Stimulated activated CD4-positive, alpha-beta T cell treated with anti-CD3 and anti-CD28 coated beads, TNF-alpha, amount 100 ng/mL, for 48 hours (primary cell): ENCODE measurements around the gene NFIA.
"Not testable (repeated sequence)": the region's sequence is repeated elsewhere in the genome, so short reads cannot be mapped to it uniquely, and the experiment has no call there.

ENCODE experiments used
- DNase-seq, 3 donors: peaks; one replicate each; pipeline ENCODE4 v3.0.0-alpha.2; 2020; ENCODE audit warnings: low read depth in 3 of 3

NFIA gene

DNA sequence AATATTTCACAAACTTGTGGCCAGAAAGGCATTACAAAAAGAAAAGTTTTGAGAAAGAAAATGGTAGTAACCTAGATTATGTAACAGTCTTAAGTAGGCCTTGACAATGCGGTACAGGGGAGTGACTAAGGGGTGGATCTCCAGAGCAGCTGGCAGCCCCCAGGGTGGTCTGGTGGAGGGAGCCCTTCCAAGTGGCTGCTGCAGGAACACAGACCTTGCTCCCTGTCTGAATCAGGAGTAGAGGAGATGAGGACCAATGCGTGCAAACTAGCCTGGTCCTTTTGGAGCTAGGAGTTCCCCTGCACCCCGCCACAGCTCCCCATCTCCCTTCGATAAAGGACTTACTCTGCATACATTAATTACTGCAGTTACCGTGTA, 189.0 kb downstream of the NFIA start:
- no peak for DNase-seq

DNA sequence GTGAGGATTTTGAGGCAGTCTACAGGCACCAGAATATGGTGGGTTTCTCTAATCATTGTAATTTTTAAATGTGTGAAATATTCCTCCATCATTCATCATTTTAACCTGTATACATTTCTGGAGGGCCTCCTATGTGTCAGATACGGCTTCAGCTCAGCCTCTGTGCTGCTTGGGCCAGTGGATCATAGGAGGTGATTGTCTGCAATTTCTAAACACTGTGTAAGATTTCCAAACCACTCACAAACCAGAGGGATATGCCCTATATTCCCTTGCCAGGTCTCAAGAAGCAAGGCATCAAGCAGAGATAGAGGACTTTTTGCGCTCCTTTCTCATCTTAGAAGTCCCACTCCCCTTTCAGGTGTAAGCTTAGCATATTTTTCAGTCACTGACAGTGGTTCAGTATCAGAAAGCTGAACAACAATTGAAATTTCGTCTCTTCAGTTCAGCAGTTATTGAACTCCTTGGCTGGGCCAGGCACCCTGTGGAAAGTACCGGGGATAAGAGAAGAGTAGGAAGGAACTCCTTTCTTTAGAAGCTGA, 190.9 kb downstream of the NFIA start:
- DNase-seq: no peak

DNA sequence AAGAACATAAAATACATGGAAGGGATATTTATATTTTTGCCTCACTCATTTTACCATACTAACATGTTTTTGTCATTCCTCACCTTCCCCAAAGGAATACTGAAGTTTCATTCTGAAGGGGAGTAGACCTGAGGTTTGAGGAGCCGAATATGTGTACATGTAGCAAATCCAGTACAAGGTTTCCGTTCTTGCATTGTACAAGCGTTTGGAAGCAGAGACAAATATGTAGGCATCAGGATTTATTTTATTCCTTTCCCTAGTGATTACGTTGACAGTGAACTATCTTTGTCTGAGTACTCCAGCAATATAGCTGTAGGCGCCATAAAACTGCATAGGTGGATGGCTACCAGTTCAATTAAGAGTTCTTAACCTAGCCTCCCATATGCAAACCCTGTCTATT, 191.5 kb downstream of the NFIA start:
- no peak for DNase-seq

DNA sequence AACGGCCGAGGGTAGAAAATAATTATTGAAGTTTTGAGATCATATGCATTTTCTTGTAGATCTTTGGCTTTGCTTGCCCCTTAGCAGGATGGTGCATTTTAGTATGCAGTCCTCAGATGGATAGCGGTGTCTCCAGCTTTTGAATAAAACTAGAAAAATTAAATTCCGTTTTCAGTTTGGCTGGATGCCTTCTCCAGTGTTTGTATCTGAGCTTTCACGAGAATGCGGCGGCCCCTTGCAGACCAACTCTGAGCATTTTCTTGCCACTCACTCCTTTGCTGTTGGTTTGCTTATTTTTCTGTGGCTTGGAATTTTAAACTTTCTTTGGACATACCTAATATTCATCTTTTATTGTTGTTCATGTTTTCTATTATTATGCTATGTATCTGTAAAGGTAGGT, 192.6 kb downstream of the NFIA start:
- DNase-seq: no peak

DNA sequence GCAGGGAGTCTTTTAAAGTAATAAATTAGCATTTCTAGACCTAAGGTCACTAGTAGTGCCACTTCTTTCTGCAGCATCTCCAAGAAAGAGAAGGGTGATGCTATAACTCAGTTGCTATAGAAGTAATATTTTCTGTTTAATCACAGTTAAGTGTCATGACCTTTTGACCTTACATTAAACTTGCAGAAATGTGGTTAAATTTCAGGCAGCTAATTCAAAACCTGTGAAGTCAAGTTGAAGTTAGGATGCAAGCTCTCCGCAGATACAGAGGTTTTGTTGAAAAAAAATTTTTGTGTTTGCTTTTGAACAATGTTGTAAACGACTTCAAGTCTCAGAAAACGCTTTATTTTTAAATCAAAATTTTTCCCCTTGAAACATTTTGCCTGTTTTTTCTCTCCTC, 193.9 kb downstream of the NFIA start:
- DNase-seq: no peak

DNA sequence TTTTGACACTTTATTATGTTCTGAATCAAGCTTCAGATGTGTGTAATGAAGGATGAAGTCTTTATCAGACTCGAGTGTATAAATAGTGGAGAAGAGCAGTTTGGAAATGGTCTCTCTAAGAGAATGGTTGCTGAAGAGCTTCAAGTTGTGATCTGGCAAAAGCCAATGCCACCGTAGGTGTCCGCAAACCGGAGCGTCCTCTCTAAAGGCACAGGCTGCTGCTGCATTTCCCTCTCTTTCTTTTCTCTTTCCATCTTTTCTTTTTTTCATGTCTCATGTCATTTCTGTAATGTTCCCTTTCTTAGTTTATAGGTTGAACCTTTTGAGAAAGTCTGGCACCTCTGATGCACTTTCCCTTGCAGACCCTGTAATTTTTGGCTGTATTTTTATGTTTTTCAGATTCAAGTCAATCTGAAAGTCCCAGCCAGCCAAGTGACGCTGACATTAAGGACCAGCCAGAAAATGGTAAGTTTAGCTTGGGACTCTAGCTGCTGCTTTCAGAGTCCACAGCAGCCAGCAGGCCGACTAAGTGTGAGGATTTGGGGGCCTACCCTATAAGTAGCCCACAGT, 194.8 kb downstream of the NFIA start:
- DNase-seq: no peak

DNA sequence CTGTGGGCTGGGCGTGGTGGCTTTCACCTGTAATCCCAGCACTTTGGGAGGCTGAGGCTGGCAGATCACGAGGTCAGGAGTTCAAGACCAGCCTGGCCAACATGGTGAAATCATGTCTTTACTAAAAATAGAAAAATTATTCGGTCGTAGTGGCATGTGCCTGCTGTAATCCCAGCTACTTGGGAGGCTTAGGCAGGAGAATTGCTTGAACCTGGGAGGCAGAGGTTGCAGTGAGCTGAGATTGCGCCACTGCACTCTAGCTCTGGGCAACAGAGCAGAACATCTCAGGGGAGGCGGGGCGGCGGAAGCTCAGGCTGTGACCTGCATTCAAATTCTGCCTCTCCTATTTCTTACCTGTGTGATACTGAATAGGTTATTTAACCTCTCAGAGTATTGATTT, 196.1 kb downstream of the NFIA start:
- not testable (repeated sequence) for DNase-seq

DNA sequence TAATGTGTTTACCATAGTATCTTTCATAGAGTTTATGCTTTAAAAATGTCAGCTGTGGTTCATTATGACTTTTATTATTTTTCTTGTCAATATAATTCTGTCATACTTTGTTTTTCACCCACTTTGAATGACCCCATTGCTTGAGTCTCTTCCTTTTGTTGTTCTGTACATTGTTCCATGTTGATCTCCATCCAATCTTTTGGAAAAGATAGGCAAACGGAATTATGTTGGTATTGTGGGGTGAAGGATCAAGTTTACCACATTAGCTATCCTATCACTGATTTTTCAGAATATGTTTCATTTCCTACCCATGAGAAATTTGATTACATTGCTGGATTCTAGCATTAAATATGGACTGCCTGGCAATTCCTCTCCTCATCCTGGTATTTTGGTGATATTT, 196.6 kb downstream of the NFIA start:
- DNase-seq: no peak

DNA sequence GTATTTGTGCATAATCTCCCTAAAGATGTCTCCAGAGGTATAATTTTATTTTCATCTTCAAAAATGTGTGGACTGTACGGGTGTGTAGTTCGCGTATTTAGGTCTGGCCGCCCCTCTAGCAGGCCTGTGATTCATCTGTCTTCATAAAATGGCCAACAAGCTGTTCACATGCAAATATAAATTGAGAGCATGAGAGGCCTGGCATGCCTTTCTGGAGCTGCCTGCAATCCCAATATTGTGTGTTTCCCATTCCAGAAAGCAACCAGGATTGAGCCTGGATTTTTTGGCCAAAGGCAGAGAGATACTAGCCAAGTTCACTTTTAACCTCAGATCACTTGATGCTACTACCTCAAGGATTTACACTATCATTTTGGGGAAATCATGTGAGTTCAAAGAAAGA, 197.2 kb downstream of the NFIA start:
- DNase-seq: no peak

DNA sequence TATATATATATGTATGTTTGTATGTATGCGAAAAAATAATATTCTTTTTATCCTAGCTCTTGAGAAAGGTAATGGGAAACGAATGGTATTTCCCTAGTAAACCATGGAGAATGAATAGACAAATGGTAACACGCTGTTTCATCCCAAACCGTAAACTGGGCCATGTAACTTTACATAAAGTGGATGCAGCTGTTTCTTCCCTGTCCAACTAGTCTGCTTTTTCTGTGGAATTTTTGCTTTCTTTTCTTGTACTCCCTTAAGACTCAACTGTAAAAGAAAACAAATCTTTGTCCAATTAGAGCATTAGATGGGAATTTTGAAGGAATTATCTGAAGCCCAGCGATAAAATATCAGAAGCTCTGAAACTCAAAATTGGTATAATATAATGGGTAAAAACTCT, 198.1 kb downstream of the NFIA start:
- no peak for DNase-seq

DNA sequence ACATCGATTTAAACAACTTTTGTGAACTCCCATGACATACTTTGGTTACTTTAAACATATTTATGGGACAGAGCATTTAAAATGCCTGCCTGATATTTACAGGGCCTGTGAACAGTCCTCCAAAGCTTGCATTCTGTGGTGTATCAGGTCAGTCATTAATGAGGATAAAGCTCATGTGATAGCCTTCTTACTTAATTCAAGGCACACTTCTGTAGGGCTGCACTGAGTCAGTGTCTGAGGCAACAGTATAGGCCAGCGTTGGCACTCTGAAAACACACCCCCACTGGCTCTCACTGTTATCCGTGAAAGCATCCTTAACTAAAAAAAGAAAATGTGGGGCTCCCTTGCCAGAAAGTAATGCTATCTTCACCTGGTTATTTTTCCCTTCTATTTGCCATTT, 200.0 kb downstream of the NFIA start:
- DNase-seq: no peak

DNA sequence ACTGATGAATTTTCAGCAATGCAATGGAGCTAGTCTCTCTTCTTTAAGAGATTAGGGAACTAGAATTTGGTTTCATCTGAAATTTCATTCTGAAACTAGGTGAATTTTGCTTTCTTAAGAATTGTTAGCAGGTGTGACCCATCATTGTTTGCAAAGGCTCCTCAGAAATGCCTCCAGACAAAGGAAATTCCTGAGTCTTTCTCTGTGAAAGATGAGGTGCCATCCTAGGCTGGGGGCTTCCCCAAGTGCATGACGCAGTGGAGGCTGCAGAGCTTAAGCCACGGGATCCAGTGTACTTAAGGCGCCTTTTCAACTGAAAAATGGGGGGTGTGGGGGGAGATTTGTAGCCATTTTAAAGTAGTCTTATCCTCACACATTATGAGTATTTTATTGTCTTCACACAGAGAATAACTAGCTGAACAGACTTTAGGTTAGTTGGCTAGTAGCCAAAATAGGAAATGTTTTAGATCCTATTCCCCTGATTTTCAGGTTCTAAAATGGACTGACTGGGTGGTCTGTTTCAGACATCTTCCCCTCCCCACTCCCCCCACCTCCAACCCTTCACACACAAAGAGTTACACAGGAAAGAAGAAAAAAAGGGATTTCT, 202.0 kb downstream of the NFIA start:
- DNase-seq: no peak

DNA sequence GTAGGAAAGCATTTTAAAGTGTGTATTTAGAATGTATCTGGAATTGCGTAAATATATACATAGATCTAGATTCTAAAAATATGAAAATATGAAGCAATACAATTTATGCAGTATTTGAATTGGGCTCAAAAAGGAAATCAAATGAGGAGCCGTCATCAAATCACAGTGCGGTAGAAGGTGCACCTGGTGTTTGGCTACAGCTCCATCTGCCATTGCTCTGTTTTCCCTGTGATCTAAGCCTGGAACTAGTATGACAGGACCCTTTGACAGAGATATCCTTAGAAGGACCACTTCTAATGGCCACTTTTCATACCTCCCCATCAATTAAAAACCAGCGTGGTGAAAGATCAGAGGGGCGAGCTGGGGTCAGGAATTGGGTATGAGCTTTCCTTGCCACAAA, 202.6 kb downstream of the NFIA start:
- no peak for DNase-seq

DNA sequence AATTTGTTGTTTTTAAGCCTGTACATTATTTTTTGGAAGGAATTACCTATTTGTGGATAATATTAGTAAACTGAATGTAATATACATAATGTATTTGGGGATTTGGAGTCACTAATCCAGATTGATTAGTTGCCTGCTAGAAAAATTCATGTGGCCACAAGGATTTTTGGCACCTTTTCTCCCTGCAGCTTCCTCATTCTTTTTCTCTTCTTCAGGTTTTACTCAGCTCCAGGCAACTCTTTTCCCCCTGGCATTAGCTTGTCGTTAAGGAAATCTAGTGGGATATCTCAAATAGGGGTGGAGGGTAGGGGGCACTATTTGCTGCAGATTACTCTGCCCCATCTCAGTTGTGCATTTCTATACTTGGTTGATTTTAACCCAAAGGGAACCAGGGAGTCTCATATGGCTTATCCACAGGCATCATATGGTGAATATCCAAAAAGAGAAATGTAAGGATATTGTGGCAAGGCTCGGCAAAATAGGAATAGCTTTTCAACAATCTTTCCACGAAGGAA, 203.1 kb downstream of the NFIA start:
- no peak for DNase-seq

DNA sequence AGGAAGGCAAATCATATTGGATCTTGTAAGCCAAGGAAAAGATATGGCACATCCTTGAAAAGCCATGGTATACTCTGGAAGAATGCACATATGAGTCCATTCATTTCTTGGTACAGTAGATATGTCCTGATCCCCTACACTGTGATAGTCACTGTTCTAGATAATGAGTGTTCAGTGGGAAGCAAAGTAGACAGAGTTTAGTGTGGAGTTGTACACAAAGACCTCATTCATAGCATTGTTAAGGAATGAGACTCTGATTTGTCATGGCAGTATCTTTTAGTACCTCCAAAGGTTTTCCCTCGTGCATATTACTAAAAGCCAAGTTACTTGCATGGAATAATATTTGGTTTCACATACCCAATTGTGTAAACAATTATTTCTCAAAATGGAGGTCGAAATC, 204.7 kb downstream of the NFIA start:
- no peak for DNase-seq

DNA sequence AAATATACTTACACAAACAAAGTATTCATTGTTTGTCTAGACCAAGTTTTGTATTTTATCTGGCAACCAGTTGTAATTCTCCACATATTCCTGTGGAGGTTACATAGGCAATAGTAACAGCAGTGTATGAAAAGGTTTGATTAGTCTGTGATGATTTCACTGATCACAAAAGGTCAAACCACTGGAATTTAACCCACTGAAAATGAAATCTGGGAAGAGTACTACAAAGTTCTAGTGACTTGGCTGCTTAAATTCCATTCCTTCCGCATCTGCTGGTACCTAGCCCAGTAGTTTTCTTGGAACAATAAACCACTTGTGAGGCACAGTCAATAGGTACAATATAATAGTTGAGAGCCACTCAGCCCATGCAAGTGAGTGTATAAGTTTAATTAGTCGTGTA, 205.4 kb downstream of the NFIA start:
- DNase-seq: no peak

DNA sequence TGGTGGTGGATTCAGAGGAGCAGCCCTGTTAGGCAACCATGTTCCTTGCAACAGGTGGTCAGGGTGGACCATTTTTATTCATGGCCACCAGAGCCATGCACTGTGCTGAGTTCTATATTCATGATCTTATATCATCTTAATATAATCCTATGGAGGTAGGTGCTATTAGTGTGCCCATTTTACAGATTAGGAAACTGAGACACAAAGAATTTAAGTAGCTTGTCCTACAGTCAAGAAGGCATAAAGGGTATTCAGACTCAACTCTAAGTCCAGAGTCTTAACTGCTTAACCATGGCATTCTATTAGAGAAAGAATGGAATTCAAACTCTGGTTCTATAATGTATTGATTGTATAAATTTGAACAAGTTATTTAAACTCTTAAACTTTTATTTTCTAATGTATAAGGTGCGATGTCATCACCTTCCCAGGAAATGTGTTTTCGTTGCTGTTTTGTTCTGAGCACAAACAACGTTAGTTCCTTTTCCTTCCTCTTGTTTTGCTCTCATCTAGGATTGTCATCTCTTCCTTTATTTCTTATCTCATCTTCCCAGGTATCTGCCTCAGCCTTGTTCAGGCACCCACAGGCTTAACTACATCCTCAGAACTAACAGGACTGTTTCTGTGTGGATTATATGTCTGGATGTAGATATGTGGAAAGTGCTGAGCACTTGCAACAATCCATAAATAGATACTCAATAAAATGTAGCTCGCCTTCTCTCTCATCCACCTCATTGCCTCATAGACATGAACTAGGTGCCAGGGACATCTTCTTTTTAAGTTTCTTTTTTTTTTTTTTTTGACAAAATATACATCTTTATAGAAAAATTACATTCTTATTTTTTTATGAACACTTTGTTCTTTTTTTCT, 207.1 kb downstream of the NFIA start:
- DNase-seq: no peak

DNA sequence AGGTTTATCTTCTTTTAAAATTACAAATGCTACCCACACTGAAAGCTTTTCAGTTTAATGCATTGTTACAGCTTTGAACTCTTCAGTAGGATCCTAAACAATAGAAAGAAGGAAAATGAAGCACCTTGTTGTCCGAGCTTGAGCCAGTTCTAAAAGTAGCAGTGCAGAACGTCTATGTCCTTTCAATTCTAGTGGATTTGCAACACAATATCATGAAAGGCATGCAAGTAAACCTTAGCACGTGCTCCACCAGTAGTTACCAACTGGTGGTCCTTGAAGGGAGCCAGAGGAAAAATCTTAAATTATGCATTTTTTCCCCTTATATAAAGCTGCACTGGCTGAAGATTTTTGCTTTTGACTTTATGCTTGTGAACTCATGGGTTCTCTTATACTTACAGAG, 208.2 kb downstream of the NFIA start:
- no peak for DNase-seq

DNA sequence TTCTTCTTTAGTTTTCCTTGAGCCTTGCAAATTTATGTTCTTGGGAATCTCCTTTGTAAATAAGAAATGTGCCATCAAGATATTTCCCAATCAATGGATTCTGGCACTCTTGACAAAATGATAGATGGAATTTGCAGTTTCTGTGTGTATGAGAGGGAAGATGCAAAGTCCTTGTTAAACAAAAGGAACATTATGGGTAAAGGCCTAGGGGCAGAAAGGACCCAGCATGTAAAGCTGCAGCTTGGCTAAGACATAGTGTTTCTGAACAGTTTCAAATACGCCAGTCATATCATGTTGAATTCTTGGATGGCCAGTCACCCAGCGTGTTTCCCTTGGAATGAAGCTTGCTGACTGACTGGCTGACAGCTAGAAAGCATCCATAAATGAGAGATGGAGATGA, 210.8 kb downstream of the NFIA start:
- DNase-seq: no peak

DNA sequence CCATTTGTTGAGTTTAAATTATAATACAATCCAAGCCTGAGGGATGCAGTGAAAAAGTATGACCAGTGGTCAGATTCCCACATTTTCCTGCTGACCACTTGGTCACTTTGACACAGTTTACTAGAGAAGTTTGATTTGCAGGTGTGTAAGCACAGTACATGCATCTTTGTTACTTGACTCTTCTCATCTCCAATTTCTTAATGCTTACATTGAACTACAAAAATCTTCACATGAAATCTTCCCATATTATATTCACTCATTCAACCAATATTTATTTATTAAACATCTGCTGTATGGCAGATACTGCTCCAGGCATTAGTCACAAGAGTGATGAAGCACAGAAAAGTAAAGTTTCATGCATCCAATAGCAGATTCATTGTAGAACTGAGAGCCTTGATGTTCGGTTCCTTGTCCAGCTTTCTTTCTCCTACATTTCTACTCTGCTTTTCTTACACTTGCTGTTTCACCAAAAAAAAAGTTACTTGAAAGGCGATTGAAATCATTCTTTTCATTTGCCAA, 211.7 kb downstream of the NFIA start:
- DNase-seq: no peak

DNA sequence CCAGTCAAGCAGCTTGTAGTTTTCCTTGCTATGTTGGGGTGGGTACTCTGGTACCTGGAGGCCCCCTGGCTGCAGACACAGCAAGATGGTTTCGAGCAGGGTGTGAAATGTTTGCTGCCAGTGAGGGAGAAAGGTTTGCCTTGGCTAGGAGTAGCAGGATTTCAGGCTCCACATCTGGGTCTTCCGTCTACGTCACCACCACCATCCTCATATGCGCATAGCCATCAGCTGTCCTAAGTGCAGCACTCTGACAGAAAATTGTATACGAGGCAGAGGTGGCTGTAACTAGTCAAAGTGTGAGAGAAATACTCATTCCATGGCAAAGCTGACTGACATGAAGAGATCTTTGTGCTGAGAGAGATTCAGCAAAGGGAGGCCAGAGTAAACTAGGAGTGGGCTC, 212.6 kb downstream of the NFIA start:
- no peak for DNase-seq

DNA sequence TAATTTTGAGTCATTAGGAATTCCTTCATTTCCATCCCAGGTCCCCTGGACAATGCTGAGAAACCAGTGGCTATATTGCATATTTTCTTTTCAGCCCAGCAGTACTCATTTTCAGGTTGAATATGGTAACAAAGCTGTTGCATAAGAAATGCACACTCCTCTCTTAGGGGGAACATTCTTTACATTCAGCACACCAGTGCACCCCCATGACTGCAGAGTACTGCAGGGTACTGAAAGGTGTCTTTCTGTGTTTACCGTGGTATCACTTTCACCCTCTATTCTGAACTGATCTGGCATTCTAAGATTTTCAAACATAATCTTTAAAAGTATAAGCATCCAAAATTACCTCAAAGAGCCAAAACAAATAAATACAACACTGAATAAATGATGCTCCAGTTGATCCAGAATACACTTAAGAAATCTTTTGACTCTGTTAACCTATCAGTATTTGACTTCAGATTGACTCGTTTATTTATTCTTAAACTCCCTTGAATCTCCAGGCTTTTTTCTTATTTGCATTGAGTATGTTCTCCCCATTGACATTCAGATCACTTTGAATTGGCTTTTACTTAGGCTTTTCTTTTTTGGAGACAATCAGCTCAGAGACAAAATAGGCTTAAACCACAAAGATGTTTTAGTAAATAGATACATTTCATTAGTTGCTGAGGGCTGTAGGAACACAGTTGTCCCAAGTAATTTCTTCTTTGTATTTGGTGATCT, 213.6 kb downstream of the NFIA start:
- no peak for DNase-seq
